Measurements from ENCODE around the gene THSD7B.

Gene THSD7B

GRCh38 chr2:137205324-137205723 is 440.0 kb downstream of the THSD7B start:
- Histone ChIP-seq H3K9me3 (replicated peaks; ENCODE audit: low read length) (no peaks in the 10 kb centered on the region), H3K9ac (ENCODE audit: low read depth, low read length) (no peak overlapping the region), H3K36me3 (ENCODE audit: insufficient read depth, low read length) (no peaks in the 10 kb centered on the region), H3K4me3 (ENCODE audit: low read length) (no peak overlapping the region), H3K4me1 (ENCODE audit: control insufficient read depth, insufficient read depth, low read length) (peaks cover 10% of the 10 kb centered on the region), H3K27me3 (ENCODE audit: control insufficient read depth, insufficient read depth, low read length) (no peaks in the 10 kb centered on the region), H3K4me2 (ENCODE audit: low read length) (no peak overlapping the region)

- H3K4me1 ChIP-seq (ENCODE audit: control insufficient read depth, insufficient read depth, low read length): peaks cover 10% of the 10 kb centered on the region
- H3K4me2 ChIP-seq (ENCODE audit: low read length): no peak overlapping the region
- H3K9ac ChIP-seq (ENCODE audit: low read depth, low read length): no peak overlapping the region
- H3K4me3 ChIP-seq (ENCODE audit: low read length): no peak overlapping the region
- no peaks in the 10 kb centered on the region for H3K9me3 ChIP-seq (replicated peaks; ENCODE audit: low read length)
- H3K36me3 ChIP-seq (ENCODE audit: insufficient read depth, low read length): no peaks in the 10 kb centered on the region
- no peaks in the 10 kb centered on the region for H3K27me3 ChIP-seq (ENCODE audit: control insufficient read depth, insufficient read depth, low read length)
Measured at GRCh38 chr2:137206069-137206468, 440.7 kb downstream of the THSD7B start.

- no peaks in the 10 kb centered on the region for H3K36me3 ChIP-seq (ENCODE audit: insufficient read depth, low read length)
- no peaks in the 10 kb centered on the region for H3K9me3 ChIP-seq (replicated peaks; ENCODE audit: low read length)
- H3K4me3 ChIP-seq (ENCODE audit: low read length): no peak overlapping the region
- no peak overlapping the region for H3K4me2 ChIP-seq (ENCODE audit: low read length)
- peaks cover 10% of the 10 kb centered on the region for H3K4me1 ChIP-seq (ENCODE audit: control insufficient read depth, insufficient read depth, low read length)
- H3K9ac ChIP-seq (ENCODE audit: low read depth, low read length): no peak overlapping the region
- no peaks in the 10 kb centered on the region for H3K27me3 ChIP-seq (ENCODE audit: control insufficient read depth, insufficient read depth, low read length)
Measured at GRCh38 chr2:137207030-137207429, 441.7 kb downstream of the THSD7B start.

- Histone ChIP-seq H3K9me3 (replicated peaks; ENCODE audit: low read length) (no peaks in the 10 kb centered on the region), H3K9ac (ENCODE audit: low read depth, low read length) (no peak overlapping the region), H3K27me3 (ENCODE audit: control insufficient read depth, insufficient read depth, low read length) (no peaks in the 10 kb centered on the region), H3K36me3 (ENCODE audit: insufficient read depth, low read length) (no peaks in the 10 kb centered on the region), H3K4me2 (ENCODE audit: low read length) (no peak overlapping the region), H3K4me1 (ENCODE audit: control insufficient read depth, insufficient read depth, low read length) (peaks cover 10% of the 10 kb centered on the region), H3K4me3 (ENCODE audit: low read length) (no peak overlapping the region)
Measured at GRCh38 chr2:137208431-137208891, 443.1 kb downstream of the THSD7B start.

GRCh38 chr2:137210039-137210438 is 444.7 kb downstream of the THSD7B start:
- H3K36me3 ChIP-seq (ENCODE audit: insufficient read depth, low read length): no peaks in the 10 kb centered on the region

GRCh38 chr2:137211761-137212160 is 446.4 kb downstream of the THSD7B start:
- no peak overlapping the region for H3K4me3 ChIP-seq (ENCODE audit: low read length)
- H3K4me1 ChIP-seq (ENCODE audit: control insufficient read depth, insufficient read depth, low read length): peaks cover 10% of the 10 kb centered on the region
- H3K4me2 ChIP-seq (ENCODE audit: low read length): no peak overlapping the region
- H3K9ac ChIP-seq (ENCODE audit: low read depth, low read length): no peak overlapping the region
- no peaks in the 10 kb centered on the region for H3K27me3 ChIP-seq (ENCODE audit: control insufficient read depth, insufficient read depth, low read length)
- H3K36me3 ChIP-seq (ENCODE audit: insufficient read depth, low read length): no peaks in the 10 kb centered on the region
- H3K9me3 ChIP-seq (replicated peaks; ENCODE audit: low read length): no peaks in the 10 kb centered on the region

More at GRCh38 chr2:137210039-137210438, 444.7 kb downstream of the THSD7B start:
- peaks cover 10% of the 10 kb centered on the region for H3K4me1 ChIP-seq (ENCODE audit: control insufficient read depth, insufficient read depth, low read length)
- H3K27me3 ChIP-seq (ENCODE audit: control insufficient read depth, insufficient read depth, low read length): no peaks in the 10 kb centered on the region
- H3K4me3 ChIP-seq (ENCODE audit: low read length): no peak overlapping the region
- no peak overlapping the region for H3K9ac ChIP-seq (ENCODE audit: low read depth, low read length)
- no peak overlapping the region for H3K4me2 ChIP-seq (ENCODE audit: low read length)
- H3K9me3 ChIP-seq (replicated peaks; ENCODE audit: low read length): no peaks in the 10 kb centered on the region

- Histone ChIP-seq H3K4me2 (ENCODE audit: low read length) (peak overlapping the region; percentile 30), H3K4me1 (ENCODE audit: control insufficient read depth, insufficient read depth, low read length) (peaks cover 11% of the 10 kb centered on the region), H3K36me3 (ENCODE audit: insufficient read depth, low read length) (no peaks in the 10 kb centered on the region), H3K4me3 (ENCODE audit: low read length) (no peak overlapping the region), H3K9ac (ENCODE audit: low read depth, low read length) (no peak overlapping the region), H3K9me3 (replicated peaks; ENCODE audit: low read length) (no peaks in the 10 kb centered on the region), H3K27me3 (ENCODE audit: control insufficient read depth, insufficient read depth, low read length) (no peaks in the 10 kb centered on the region)
Measured at GRCh38 chr2:137220438-137220993, 455.2 kb downstream of the THSD7B start.

GRCh38 chr2:137221797-137222492 is 456.6 kb downstream of the THSD7B start:
- H3K4me3 ChIP-seq (ENCODE audit: low read length): no peak overlapping the region

GRCh38 chr2:137223722-137224121 is 458.4 kb downstream of the THSD7B start:
- no peak overlapping the region for H3K4me2 ChIP-seq (ENCODE audit: low read length)
- H3K4me3 ChIP-seq (ENCODE audit: low read length): no peak overlapping the region
- no peaks in the 10 kb centered on the region for H3K27me3 ChIP-seq (ENCODE audit: control insufficient read depth, insufficient read depth, low read length)
- no peaks in the 10 kb centered on the region for H3K9me3 ChIP-seq (replicated peaks; ENCODE audit: low read length)
- peaks cover 21% of the 10 kb centered on the region for H3K4me1 ChIP-seq (ENCODE audit: control insufficient read depth, insufficient read depth, low read length)
- no peak overlapping the region for H3K9ac ChIP-seq (ENCODE audit: low read depth, low read length)
- no peaks in the 10 kb centered on the region for H3K36me3 ChIP-seq (ENCODE audit: insufficient read depth, low read length)

More at GRCh38 chr2:137221797-137222492, 456.6 kb downstream of the THSD7B start:
- no peak overlapping the region for H3K9ac ChIP-seq (ENCODE audit: low read depth, low read length)
- no peak overlapping the region for H3K4me2 ChIP-seq (ENCODE audit: low read length)
- peaks cover 11% of the 10 kb centered on the region for H3K4me1 ChIP-seq (ENCODE audit: control insufficient read depth, insufficient read depth, low read length)
- H3K27me3 ChIP-seq (ENCODE audit: control insufficient read depth, insufficient read depth, low read length): no peaks in the 10 kb centered on the region
- no peaks in the 10 kb centered on the region for H3K9me3 ChIP-seq (replicated peaks; ENCODE audit: low read length)
- no peaks in the 10 kb centered on the region for H3K36me3 ChIP-seq (ENCODE audit: insufficient read depth, low read length)

GRCh38 chr2:137228566-137228965 is 463.2 kb downstream of the THSD7B start:
- no peaks in the 10 kb centered on the region for H3K9me3 ChIP-seq (replicated peaks; ENCODE audit: low read length)
- no peak overlapping the region for H3K4me3 ChIP-seq (ENCODE audit: low read length)
- H3K4me2 ChIP-seq (ENCODE audit: low read length): no peak overlapping the region
- H3K27me3 ChIP-seq (ENCODE audit: control insufficient read depth, insufficient read depth, low read length): no peaks in the 10 kb centered on the region
- no peak overlapping the region for H3K9ac ChIP-seq (ENCODE audit: low read depth, low read length)
- no peaks in the 10 kb centered on the region for H3K36me3 ChIP-seq (ENCODE audit: insufficient read depth, low read length)
- peaks cover 36% of the 10 kb centered on the region for H3K4me1 ChIP-seq (ENCODE audit: control insufficient read depth, insufficient read depth, low read length)

- Histone ChIP-seq H3K9ac (ENCODE audit: low read depth, low read length) (peak overlapping the region; percentile 39), H3K36me3 (ENCODE audit: insufficient read depth, low read length) (no peaks in the 10 kb centered on the region)
Measured at GRCh38 chr2:137229834-137230233, 464.5 kb downstream of the THSD7B start.

GRCh38 chr2:137231628-137232027 is 466.3 kb downstream of the THSD7B start:
- no peaks in the 10 kb centered on the region for H3K9me3 ChIP-seq (replicated peaks; ENCODE audit: low read length)
- H3K4me3 ChIP-seq (ENCODE audit: low read length): no peak overlapping the region
- H3K9ac ChIP-seq (ENCODE audit: low read depth, low read length): no peak overlapping the region
- H3K4me1 ChIP-seq (ENCODE audit: control insufficient read depth, insufficient read depth, low read length): peaks cover 42% of the 10 kb centered on the region
- H3K27me3 ChIP-seq (ENCODE audit: control insufficient read depth, insufficient read depth, low read length): no peaks in the 10 kb centered on the region
- H3K36me3 ChIP-seq (ENCODE audit: insufficient read depth, low read length): no peaks in the 10 kb centered on the region
- H3K4me2 ChIP-seq (ENCODE audit: low read length): no peak overlapping the region

More at GRCh38 chr2:137229834-137230233, 464.5 kb downstream of the THSD7B start:
- peak overlapping the region; percentile 40 for H3K4me2 ChIP-seq (ENCODE audit: low read length)
- H3K4me1 ChIP-seq (ENCODE audit: control insufficient read depth, insufficient read depth, low read length): peaks cover 36% of the 10 kb centered on the region
- no peak overlapping the region for H3K4me3 ChIP-seq (ENCODE audit: low read length)
- no peaks in the 10 kb centered on the region for H3K27me3 ChIP-seq (ENCODE audit: control insufficient read depth, insufficient read depth, low read length)
- H3K9me3 ChIP-seq (replicated peaks; ENCODE audit: low read length): no peaks in the 10 kb centered on the region
